HG02943 (cell line): Measurements from ENCODE around the gene RAF1.
"Not testable (repeated sequence)": the region's sequence is repeated elsewhere in the genome, so short reads cannot be mapped to it uniquely, and the experiment has no call there.

Experiments used
- ATAC-seq: cut with Tn5 transposase; IDR thresholded peaks from one replicate; pipeline ENCODE4 v1.9.1; 2021; ENCODE audit warnings: mild to moderate bottlenecking, low read depth, moderate library complexity; ENCODE audit not compliant: unreplicated experiment

Gene RAF1

DNA sequence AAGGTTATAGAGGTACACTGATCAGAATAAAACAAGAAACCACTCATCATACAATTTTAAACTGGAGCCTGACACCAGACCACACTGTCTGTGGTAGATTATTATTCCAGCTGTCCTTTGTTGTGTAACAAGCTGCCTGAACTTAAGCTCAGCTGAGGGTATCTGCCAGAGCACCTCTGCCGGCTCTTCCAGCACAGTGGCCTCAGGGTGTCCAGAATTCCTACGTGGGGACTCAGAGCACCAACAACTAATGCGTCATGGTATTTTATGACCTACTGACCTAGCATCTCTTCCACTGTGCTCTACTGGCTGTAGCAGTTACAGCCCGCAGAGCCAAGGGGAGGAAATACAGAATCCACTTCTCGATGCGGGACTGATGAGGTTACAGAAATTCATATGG lies 15.6 kb upstream of the RAF1 start:
- ATAC-seq, result no peak

GRCh38 chr3:12677616-12678015 lies 13.7 kb upstream of the RAF1 start:
- ATAC-seq, result no peak

- no peak for ATAC-seq
Observed at GRCh38 chr3:12675115-12675810, 11.3 kb upstream of the RAF1 start.

DNA sequence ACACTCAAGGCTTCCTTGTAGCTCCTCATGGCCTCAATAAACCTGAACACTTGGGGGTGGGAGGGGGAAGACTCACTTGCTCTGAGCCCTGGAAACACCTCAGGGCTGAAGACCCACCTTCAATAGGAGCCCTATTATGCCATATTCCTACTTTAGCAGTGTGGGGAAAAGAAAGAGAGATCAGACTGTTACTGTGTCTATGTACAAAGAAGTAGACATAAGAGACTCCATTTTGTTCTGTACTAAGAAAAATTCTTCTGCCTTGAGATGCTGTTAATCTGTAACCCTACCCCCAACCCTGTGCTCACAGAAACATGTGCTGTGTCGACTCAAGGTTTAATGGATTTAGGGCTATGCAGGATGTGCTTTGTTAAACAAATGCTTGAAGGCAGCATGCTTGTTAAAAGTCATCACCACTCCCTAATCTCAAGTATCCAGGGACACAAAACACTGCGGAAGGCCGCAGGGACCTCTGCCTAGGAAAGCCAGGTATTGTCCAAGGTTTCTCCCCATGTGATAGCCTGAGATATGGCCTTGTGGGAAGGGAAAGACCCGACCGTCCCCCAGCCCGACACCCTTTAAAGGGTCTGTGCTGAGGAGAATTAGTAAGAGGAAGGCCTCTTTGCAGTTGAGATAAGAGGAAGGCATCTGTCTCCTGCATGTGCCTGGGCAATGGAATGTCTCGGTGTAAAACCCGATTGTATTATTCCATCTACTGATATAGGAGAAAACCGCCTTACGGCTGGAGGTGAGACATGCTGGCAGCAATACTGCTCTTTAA lies 10.2 kb upstream of the RAF1 start:
- not testable (repeated sequence) for ATAC-seq

- no peak for ATAC-seq
Observed at GRCh38 chr3:12671120-12671450, 7.2 kb upstream of the RAF1 start.

- ATAC-seq, result no peak
Observed at GRCh38 chr3:12670365-12671119, 6.6 kb upstream of the RAF1 start.

DNA sequence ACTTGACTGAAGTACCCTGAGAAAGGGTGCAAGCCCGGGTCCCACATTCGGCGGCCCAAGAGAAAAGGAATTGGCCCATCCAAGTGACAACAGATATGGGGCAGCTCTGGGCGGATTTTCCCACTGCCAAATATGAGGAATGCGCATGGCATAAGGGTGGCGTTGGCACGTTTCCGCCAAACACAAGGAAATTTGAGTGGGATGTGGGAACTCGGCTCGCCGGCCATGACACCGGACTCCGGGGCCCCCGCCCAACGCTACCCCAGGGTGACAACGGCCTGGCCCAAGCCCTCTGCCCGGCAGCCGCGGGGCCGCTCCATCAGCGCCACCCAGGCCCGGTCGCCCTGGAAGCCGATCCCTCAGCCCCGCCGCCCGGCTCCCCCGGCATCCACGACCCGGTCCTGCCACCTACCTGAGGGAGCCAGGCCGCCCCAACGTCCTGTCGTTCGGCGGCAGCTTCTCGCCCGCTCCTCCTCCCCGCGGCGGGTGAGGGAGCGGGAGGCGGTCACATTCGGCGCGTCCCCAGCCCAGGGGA lies 449 bp downstream of the RAF1 start:
- ATAC-seq, result peak; percentile 38

DNA sequence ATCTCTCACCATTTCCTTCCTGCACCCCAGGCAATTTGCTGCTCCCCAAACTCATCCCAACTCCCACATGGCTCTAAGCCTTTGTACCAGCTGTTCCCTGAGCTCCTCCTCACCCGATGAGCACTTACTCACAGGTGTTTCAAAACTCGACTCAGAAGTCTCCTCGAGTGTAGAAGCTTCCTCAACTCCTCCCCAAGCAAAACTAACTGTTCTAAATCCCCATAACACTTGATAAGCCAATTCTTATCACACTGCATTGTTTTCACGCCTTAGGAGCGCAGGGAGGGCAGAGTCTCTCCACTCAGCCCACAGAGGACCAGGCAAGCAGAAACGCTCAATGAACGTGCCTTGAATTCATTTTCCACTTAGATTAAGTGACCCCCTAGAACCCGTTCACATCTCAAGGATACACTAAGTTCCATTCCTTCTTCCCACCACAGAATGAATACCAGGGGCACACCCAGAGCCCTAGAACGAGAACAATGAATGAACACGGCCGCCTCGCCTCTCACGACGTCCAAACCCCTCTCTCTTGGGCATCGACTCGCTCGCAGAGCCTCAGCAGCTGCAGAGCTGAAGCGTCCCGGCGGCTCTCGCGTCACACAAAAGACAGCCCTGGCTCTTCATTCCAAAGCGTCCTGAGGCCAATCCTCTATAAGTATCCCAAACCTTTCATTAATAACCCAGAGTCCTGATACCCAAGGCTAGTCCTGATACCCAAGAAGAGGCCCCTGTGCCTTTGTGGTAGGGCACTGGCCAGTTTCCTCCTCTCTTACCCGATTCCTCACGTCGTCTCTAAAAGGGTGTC lies 1.1 kb downstream of the RAF1 start:
- peak; percentile 25 for ATAC-seq

DNA sequence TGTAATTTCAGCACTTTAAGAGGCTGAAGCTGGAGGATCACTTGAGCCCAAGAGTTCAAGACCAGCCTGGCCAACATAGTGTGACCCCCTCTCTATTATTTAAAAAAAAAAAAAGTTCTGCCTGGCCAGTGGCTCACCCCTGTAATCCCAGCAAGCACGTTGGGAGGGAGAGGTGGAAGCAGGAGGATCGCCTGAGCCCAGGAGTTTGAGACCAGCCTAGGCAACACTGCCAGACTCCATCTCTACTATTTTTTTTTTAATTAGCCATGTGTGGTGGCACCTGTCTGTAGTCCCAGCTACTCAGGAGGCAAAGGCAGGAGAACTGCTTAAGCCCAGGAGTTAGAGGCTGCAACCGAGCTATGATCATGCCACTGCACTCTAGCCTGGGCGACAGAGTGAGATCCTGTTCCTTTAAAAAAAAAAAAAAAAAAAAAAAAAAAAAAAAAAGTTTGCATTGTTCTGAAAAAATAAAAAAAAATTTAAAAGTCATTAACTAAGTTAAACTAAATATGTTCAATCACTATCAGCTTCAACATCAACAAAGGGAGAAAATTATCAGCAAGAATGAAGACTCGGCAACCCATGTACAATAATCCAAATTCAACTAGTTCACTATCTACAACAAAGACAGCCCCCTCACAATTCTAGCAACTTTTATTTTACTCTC lies 1.9 kb downstream of the RAF1 start:
- no peak for ATAC-seq

GRCh38 chr3:12661375-12661774 lies 2.5 kb downstream of the RAF1 start:
- not testable (repeated sequence) for ATAC-seq

DNA sequence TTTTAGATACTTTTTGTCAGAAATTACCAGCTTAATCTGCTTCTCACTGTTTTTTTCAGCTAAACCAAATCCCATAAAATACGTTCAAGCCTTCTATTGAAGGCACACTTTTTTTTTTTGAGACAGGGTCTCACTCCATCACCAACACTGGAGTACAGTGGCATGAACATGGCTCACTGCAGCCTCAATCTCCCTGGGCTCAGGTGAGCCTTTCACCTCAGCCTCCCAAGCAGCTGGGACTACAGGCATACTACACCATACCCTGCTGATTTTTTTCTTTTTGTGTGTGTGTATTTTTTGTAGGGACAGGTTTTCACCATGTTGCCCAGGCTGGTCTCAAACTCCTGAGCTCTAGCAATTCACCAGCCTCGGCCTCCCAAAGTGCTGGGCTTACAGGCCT lies 3.7 kb downstream of the RAF1 start:
- no peak for ATAC-seq

GRCh38 chr3:12659316-12660015 lies 4.5 kb downstream of the RAF1 start:
- ATAC-seq, result no peak

GRCh38 chr3:12658593-12659058 lies 5.3 kb downstream of the RAF1 start:
- no peak for ATAC-seq

DNA sequence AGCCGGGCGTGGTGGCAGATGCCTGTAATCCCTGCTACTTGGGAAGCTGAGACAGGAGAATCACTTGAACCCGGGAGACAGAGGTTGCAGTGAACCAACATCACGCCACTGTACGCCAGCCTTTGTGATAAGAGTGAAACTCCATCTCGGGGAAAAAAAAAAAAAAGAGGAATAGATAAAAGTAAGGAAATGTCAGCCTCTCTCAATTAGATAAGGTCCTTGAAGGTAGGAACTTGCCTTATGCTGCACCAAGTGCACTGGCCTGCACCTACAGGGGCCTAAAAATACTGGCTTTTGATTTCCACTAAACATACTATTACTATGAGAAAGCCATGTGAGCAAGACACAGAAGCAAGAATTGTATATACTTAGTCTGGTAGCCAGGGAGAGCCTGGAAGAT lies 7.1 kb downstream of the RAF1 start:
- ATAC-seq, result no peak

DNA sequence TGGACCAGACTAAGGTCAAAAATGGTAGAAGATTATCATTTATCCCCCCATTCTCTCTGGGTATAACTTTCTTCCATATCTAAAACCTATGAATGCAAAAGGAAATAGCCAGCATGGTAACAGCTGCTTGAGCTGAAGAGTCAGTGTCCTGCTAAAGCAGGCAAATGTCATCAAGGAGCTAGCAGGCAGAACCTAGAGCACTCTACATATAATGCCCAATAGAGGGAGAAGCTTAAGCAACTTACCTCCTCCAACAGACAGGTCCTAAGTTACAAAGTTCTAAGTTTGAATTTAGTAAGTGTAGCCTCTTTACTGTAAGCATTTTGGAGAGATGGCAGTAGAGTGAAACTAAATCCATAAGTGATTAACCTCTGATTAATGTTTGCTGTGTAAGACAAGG lies 7.7 kb downstream of the RAF1 start:
- no peak for ATAC-seq

DNA sequence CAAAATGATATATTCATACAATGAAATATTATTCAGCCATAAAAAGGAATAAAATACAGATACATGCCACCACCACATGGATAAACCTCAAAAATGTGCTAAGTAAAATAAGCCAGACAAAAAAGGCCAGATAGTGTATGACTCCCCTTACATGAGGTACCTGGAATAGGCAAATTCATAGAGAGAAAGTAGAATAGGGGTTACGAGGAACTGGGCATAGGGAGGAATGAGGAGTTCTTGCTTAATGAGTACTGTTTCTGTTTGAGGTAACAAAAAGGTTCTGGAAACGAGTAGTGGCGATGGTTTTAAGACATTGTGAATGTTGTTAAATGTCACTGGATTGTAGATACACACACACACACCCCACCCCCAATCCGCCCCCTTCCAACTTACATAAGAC lies 8.2 kb downstream of the RAF1 start:
- no peak for ATAC-seq

GRCh38 chr3:12653747-12654146 lies 10.2 kb downstream of the RAF1 start:
- no peak for ATAC-seq

DNA sequence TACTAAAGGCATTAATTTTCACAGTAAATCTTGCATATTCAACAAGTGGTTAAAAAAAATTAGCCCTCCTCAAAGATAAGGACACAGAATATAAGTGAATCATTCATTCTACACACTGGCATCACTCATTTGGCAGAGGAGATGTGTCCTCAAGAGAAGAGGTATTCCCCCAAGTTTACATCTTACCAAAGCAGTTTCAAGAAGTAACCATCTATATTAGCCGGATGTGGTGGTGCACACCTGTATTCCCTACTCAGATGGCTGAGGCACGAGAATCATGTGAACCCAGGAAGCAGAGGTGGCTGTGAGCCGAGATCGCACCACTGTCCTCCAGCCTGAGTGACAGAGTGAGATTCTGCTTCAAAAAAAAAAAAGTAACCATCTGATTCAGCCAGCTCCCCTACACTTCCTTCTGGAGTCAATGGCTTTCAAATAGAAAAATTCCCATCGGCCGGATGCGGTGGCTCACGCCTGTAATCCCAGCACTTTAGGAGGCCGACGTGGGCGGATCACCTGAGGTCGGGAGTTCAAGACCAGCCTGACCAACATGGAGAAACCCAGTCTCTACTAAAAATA lies 15.4 kb downstream of the RAF1 start:
- ATAC-seq, result peak; percentile 48
